HG02571 (cell line): ENCODE results near the gene FAM24B.

ENCODE experiments used
- ATAC-seq: cut with Tn5 transposase; IDR thresholded peaks from one replicate; pipeline ENCODE4 v1.9.1; 2021; ENCODE audit warnings: mild to moderate bottlenecking, moderate library complexity; ENCODE audit not compliant: unreplicated experiment

FAM24B gene

GRCh38 chr10:122828716-122829255, 50.6 kb downstream of the FAM24B start:
- ATAC-seq, result no peak

GRCh38 chr10:122827302-122827701, 52.1 kb downstream of the FAM24B start:
- ATAC-seq, result no peak

- ATAC-seq, result no peak
Measured at GRCh38 chr10:122822973-122823690, 56.2 kb downstream of the FAM24B start.

- ATAC-seq, result no peak
Measured at GRCh38 chr10:122821808-122822207, 57.6 kb downstream of the FAM24B start.

GRCh38 chr10:122815458-122815857, 63.9 kb downstream of the FAM24B start:
- ATAC-seq, result no peak

GRCh38 chr10:122814493-122814892, 64.9 kb downstream of the FAM24B start:
- no peak for ATAC-seq

- ATAC-seq, result no peak
Measured at GRCh38 chr10:122812751-122813150, 66.6 kb downstream of the FAM24B start.

- ATAC-seq, result no peak
Measured at GRCh38 chr10:122802282-122802681, 77.1 kb downstream of the FAM24B start.
